Esophagus muscularis mucosa (tissue), 4 donors: ENCODE data around the gene NHLRC1. TPM values are rescaled to one million over a fixed set of nuclear protein-coding genes. Genes with fewer than 3 reads are reported as not detected.

Experiments used
- DNase-seq: peaks from one replicate; pipeline ENCODE4 v3.0.0-alpha.2; 2017; ENCODE audit errors: extremely low spot score
- H3K27ac ChIP-seq, 4 donors: fragments of 200-600 bp; sonication (generic); replicated peaks in 1 of 4; 1 replicate in 3 of 4; 2 replicates in 1 of 4; pipeline ENCODE4 v1.5.1; 2016 to 2019; ENCODE audit warnings: mild to moderate bottlenecking in 1 of 4
- H3K27me3 ChIP-seq, 4 donors: fragments of 200-600 bp; sonication (generic); one replicate each; pipeline versions ENCODE4 v1.5.1 to v1.6.0; 2016 to 2019
- H3K36me3 ChIP-seq, 4 donors: fragments of 200-600 bp; sonication (generic); one replicate each; pipeline ENCODE4 v1.5.1; 2016 to 2019
- H3K4me1 ChIP-seq, 4 donors: fragments of 200-600 bp; sonication (generic); one replicate each; pipeline ENCODE4 v1.5.1; 2016 to 2019
- H3K4me3 ChIP-seq, 4 donors: fragments of 200-600 bp; sonication (generic); 1 replicate in 2 of 4; 2 replicates in 2 of 4; pipeline ENCODE4 v1.5.1; 2016 to 2019; ENCODE audit warnings: mild to moderate bottlenecking in 4 of 4, moderate library complexity in 1 of 4
- H3K9me3 ChIP-seq, 4 donors: fragments of 200-600 bp; sonication (generic); 1 replicate in 3 of 4; 2 replicates in 1 of 4; pipeline ENCODE4 v1.5.1; 2016 to 2019
- EP300 ChIP-seq: sonication (generic); formaldehyde crosslinking; IDR thresholded peaks from one replicate; pipeline ENCODE4 v1.6.1; 2017; ENCODE audit warnings: antibody characterized with exemption
- POLR2A ChIP-seq: fragments of 450-650 bp; IDR thresholded peaks from one replicate; pipeline ENCODE4 v1.6.1; 2017; ENCODE audit warnings: antibody characterized with exemption, moderate library complexity, mild to moderate bottlenecking, low read depth
- POLR2AphosphoS5 ChIP-seq, 2 donors: sonication (generic); formaldehyde crosslinking; IDR thresholded peaks; one replicate each; pipeline ENCODE4 v1.6.1; 2017; ENCODE audit warnings: antibody characterized with exemption in 2 of 2
- WGBS: methylation state at CpG from one replicate; pipeline ENCODE4 v1.1.5; 2018; 5-methylcytosine and 5-hydroxymethylcytosine counted together
- intact Hi-C: fragments of 100-400 bp; cut with DNase I; formaldehyde crosslinking; loops from one replicate; pipeline ENCODE4 v1.15.1; 2023
- total RNA-seq, 4 donors: library from RNA; depleted of rRNA; stranded (reverse); fragments of >200 nt; gene quantifications; one replicate each; pipeline versions ENCODE4 v1.1.0 to v1.2.1, GENCODE V29; 2016
- TF ChIP-seq, protein P1 (sequence below), 3 experiments: fragments of 200-600 bp in 2 of 3; fragments of 450-650 bp in 1 of 3; sonication (generic) in 2 of 3; IDR thresholded peaks; one replicate each; pipeline ENCODE4 v1.5.1; 2017 to 2019; ENCODE audit warnings: antibody characterized with exemption in 3 of 3, mild to moderate bottlenecking in 2 of 3, moderate library complexity in 1 of 3

NHLRC1 gene
- 1 to 10 TPM in 2 of 4 donors, under 1 TPM in 2; 0.50 to 1.2 (median 0.93) TPM for total RNA-seq

- peak; percentile 88 to 92 for TF ChIP-seq POLR2AphosphoS5 (IDR thresholded peaks at IDR 0.05)
- TF ChIP-seq, protein P1, sequence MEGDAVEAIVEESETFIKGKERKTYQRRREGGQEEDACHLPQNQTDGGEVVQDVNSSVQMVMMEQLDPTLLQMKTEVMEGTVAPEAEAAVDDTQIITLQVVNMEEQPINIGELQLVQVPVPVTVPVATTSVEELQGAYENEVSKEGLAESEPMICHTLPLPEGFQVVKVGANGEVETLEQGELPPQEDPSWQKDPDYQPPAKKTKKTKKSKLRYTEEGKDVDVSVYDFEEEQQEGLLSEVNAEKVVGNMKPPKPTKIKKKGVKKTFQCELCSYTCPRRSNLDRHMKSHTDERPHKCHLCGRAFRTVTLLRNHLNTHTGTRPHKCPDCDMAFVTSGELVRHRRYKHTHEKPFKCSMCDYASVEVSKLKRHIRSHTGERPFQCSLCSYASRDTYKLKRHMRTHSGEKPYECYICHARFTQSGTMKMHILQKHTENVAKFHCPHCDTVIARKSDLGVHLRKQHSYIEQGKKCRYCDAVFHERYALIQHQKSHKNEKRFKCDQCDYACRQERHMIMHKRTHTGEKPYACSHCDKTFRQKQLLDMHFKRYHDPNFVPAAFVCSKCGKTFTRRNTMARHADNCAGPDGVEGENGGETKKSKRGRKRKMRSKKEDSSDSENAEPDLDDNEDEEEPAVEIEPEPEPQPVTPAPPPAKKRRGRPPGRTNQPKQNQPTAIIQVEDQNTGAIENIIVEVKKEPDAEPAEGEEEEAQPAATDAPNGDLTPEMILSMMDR (IDR thresholded peaks at IDR 0.05) = peak; percentile 97 to 99 (median 98)
- no peak for TF ChIP-seq POLR2A
- H3K9me3 ChIP-seq = peaks cover 0 to 4% (median 0%) of the 10 kb centered on the region in 4 donors
- H3K27ac ChIP-seq = peak within 1 kb of the TSS; percentile 54 to 74 (median 68)
These were observed at the start of gene NHLRC1 for GRCh38 chr6:18122128-18123093. NHLRC1 (minus strand) TSS chr6:18122677; CDS start chr6:18122606, 71 bp downstream.

DNA sequence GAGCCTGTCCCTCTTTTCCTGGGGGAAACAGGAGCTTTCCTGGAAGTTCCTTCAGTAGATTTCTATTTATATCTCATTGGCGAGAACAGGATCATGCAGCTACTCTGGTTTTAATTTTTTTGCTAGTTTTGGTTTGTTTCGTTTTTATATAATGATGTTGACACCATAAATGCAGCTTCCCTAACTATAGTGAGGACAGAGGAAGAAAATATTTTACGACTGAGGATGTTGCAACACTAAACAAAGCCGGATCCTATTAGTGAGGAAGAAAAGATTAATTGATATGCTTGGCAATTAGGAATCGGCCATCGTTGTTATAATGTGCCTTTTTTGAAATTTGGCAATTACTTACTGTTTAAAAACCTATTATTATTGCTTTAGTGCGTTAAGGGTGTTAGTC lies 49.4 kb upstream of the NHLRC1 start:
- Histone ChIP-seq H3K36me3 (peaks cover 18 to 66% (median 43%) of the 10 kb centered on the region in 4 donors), H3K4me1 (no peaks in the 10 kb centered on the region), H3K27me3 (no peaks in the 10 kb centered on the region), H3K27ac (no peak overlapping the region), H3K9me3 (no peaks in the 10 kb centered on the region), H3K4me3 (no peak overlapping the region)
- intact Hi-C loops = no loop called here
- DNase-seq = no peak
- TF ChIP-seq, protein P1 (IDR thresholded peaks at IDR 0.05) = no peak
- TF ChIP-seq POLR2AphosphoS5 (IDR thresholded peaks at IDR 0.05) = no peak
- 79% methylated on average over 7 of the region's 7 CpGs for WGBS

More at GRCh38 chr6:18122128-18123093, at the start of gene NHLRC1:
- no peaks in the 10 kb centered on the region for H3K27me3 ChIP-seq
- no peaks in the 10 kb centered on the region for H3K36me3 ChIP-seq
- H3K4me1 ChIP-seq = peaks cover 11 to 21% (median 16%) of the 10 kb centered on the region in 4 donors
- intact Hi-C loops = loop anchor here (2.0 to 5.0 kb wide), 3 partner anchors 136 to 305 kb away; partner anchors contain the start of gene KIF13A
- WGBS = 61% methylated on average over 12 of the region's 82 CpGs
- peak; percentile 98 for DNase-seq
- H3K4me3 ChIP-seq = peak within 1 kb of the TSS; percentile 55 to 75 (median 68)

DNA sequence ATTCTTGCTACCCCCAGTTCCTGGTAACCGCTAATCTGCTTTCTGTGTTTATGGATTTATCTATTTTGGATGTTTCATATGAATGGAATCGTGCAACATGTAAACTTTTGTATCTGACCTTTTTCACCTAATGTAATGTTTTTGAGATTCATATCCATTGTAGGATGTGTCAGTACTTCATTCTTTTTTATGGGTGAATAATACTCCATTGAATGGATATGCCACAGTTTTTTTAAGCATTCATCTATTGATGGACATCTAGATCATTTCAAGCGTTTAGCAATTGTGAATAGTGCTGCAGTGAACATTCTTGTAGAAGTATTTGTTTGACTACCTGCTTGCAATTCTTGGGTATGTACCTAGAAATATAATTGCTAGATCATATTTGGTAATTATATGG lies 45.8 kb upstream of the NHLRC1 start:
- no peak overlapping the region for H3K4me3 ChIP-seq
- H3K36me3 ChIP-seq = peaks cover 26 to 82% (median 52%) of the 10 kb centered on the region in 4 donors
- no peaks in the 10 kb centered on the region for H3K27me3 ChIP-seq
- 100% methylated on average over 3 of the region's 3 CpGs for WGBS
- TF ChIP-seq, protein P1 (IDR thresholded peaks at IDR 0.05) = no peak
- TF ChIP-seq POLR2A (no peak), POLR2AphosphoS5 (IDR thresholded peaks at IDR 0.05) (no peak), EP300 (no peak)
- H3K4me1 ChIP-seq = no peaks in the 10 kb centered on the region
- H3K9me3 ChIP-seq = no peaks in the 10 kb centered on the region
- no peak overlapping the region for H3K27ac ChIP-seq
- no peak for DNase-seq
- intact Hi-C loops = no loop called here

DNA sequence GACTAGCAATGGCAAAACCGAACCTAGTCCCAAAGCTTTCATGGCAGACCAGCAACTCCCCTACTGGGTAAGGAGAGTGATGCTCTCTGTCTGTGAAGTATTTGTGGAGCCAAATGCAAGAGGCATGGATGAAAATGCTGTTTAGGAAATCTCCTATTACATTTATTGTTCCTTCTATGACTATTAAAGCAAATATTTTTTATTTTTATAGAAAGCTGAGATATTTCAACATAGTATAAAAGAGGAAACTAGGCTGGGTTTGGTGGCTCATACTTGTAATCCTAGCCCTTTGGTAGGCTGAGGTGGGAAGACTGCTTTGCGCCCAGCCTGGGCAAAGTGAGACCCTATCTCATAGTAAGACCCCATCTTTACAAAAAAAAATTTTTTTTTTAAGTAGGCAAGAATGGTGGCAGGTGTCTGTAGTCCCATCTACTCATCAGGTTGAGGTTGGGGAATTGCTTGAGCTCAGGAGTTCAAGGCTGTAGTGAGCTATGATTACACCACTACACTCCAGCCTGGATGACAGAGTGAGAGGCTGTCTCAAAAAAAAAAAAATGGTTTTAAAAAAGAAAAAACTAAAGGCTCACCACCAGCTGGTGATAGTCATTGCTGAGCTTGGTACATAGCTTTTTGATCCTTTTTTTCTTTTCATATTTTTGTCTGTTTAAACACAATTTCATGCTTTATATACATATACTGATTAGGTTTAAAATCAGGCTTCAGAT lies 44.0 kb upstream of the NHLRC1 start:
- Histone ChIP-seq H3K4me1 (no peaks in the 10 kb centered on the region), H3K36me3 (peaks cover 33 to 93% (median 65%) of the 10 kb centered on the region in 4 donors), H3K4me3 (no peak overlapping the region), H3K9me3 (no peaks in the 10 kb centered on the region), H3K27ac (no peak overlapping the region), H3K27me3 (no peaks in the 10 kb centered on the region)
- WGBS = 94% methylated on average over 2 of the region's 2 CpGs
- intact Hi-C loops = no loop called here
- no peak for DNase-seq
- TF ChIP-seq POLR2A (no peak), EP300 (no peak), POLR2AphosphoS5 (IDR thresholded peaks at IDR 0.05) (no peak)
- TF ChIP-seq, protein P1 (IDR thresholded peaks at IDR 0.05) = no peak
